LNCAP (cell line): ENCODE measurements around the gene FAM118A.
A peak's percentile ranks its signal among the peaks of the same experiment; 100 is the strongest.

Experiments
- CTCF ChIP-seq: fragments of 450-650 bp; IDR thresholded peaks from 2 replicates; pipeline ENCODE4 v1.5.1; 2017; ENCODE audit warnings: mild to moderate bottlenecking

Gene FAM118A

GRCh38 chr22:45332001-45332400 lies 22.3 kb downstream of the FAM118A start:
- no peak for TF ChIP-seq CTCF

- no peak for TF ChIP-seq CTCF
These were observed 24.3 kb downstream of the FAM118A start for GRCh38 chr22:45334068-45334467.

- TF ChIP-seq CTCF, result no peak
These were observed 24.8 kb downstream of the FAM118A start for GRCh38 chr22:45334528-45334927.

- TF ChIP-seq CTCF, result peak; percentile 39; the same call in 1 of the 2 replicates
These were observed 25.5 kb downstream of the FAM118A start for GRCh38 chr22:45335021-45335818.

- TF ChIP-seq CTCF, result no peak
These were observed 26.3 kb downstream of the FAM118A start for GRCh38 chr22:45335854-45336522.

- TF ChIP-seq CTCF, result no peak
These were observed 27.3 kb downstream of the FAM118A start for GRCh38 chr22:45336971-45337431.

- TF ChIP-seq CTCF, result no peak
These were observed 27.8 kb downstream of the FAM118A start for GRCh38 chr22:45337536-45337935.
